HG03558 (cell line): Measurements from ENCODE around the gene ZFP37.
"Not testable (repeated sequence)": the region's sequence is repeated elsewhere in the genome, so short reads cannot be mapped to it uniquely, and the experiment has no call there.

Source experiments
- ATAC-seq: cut with Tn5 transposase; IDR thresholded peaks from one replicate; pipeline ENCODE4 v1.9.1; 2021; ENCODE audit warnings: moderate number of reproducible peaks; ENCODE audit not compliant: unreplicated experiment; ENCODE audit errors: extremely low read depth

Gene ZFP37

GRCh38 chr9:113056191-113057106, at the start of gene ZFP37:
Gene ZFP37, minus strand, starts transcription at chr9:113056724. Its CDS starts 36 bp downstream, at chr9:113056688.
- peak; percentile 94 for ATAC-seq

- ATAC-seq = not testable (repeated sequence)
These were observed 48.8 kb upstream of the ZFP37 start for GRCh38 chr9:113105345-113105744.

- ATAC-seq = no peak
These were observed 39.0 kb upstream of the ZFP37 start for GRCh38 chr9:113095561-113095960.

GRCh38 chr9:113089924-113090323, 33.4 kb upstream of the ZFP37 start:
- not testable (repeated sequence) for ATAC-seq

GRCh38 chr9:113089143-113089505, 32.6 kb upstream of the ZFP37 start:
- not testable (repeated sequence) for ATAC-seq

- ATAC-seq = not testable (repeated sequence)
These were observed 32.1 kb upstream of the ZFP37 start for GRCh38 chr9:113088456-113089142.

GRCh38 chr9:113062932-113063310, 6.4 kb upstream of the ZFP37 start:
- ATAC-seq = not testable (repeated sequence)

- ATAC-seq = not testable (repeated sequence)
These were observed 5.9 kb upstream of the ZFP37 start for GRCh38 chr9:113062256-113062931.

GRCh38 chr9:113061072-113061850, 4.7 kb upstream of the ZFP37 start:
- ATAC-seq = not testable (repeated sequence)

- ATAC-seq = not testable (repeated sequence)
These were observed 3.2 kb upstream of the ZFP37 start for GRCh38 chr9:113059581-113060284.

- ATAC-seq = no peak
These were observed 669 bp upstream of the ZFP37 start for GRCh38 chr9:113057193-113057592.

- no peak for ATAC-seq
These were observed 13.5 kb downstream of the ZFP37 start for GRCh38 chr9:113042884-113043657.

GRCh38 chr9:113026200-113026599, 30.3 kb downstream of the ZFP37 start:
- no peak for ATAC-seq

GRCh38 chr9:113018247-113018646, 38.3 kb downstream of the ZFP37 start:
- no peak for ATAC-seq

GRCh38 chr9:113012492-113012891, 44.0 kb downstream of the ZFP37 start:
- no peak for ATAC-seq

GRCh38 chr9:113011911-113012381, 44.6 kb downstream of the ZFP37 start, which contains the start of gene ZNF883:
Gene ZNF883, minus strand, starts transcription at chr9:113012192.
- no peak for ATAC-seq

GRCh38 chr9:113005777-113006176, 50.7 kb downstream of the ZFP37 start:
- no peak for ATAC-seq

- no peak for ATAC-seq
These were observed 59.1 kb downstream of the ZFP37 start for GRCh38 chr9:112997236-112997941.
